DMS 273 (cell line): ENCODE results near the gene ARHGAP9.
"Not testable (repeated sequence)": the region's sequence is repeated elsewhere in the genome, so short reads cannot be mapped to it uniquely, and the experiment has no call there.

Experiments
- DNase-seq: peaks from one replicate; lab custom pipeline; 2025; ENCODE audit not compliant: unreplicated experiment; lab: John Stamatoyannopoulos, UW

The ARHGAP9 gene

GRCh38 chr12:57495051-57495701 is 15.5 kb upstream of the ARHGAP9 start:
- DNase-seq, result not testable (repeated sequence)

- DNase-seq, result peak; percentile 15
Observed at GRCh38 chr12:57491393-57492280, 12.0 kb upstream of the ARHGAP9 start.

- DNase-seq, result no peak
Observed at GRCh38 chr12:57490126-57490525, 10.5 kb upstream of the ARHGAP9 start.

GRCh38 chr12:57489157-57489641 is 9.5 kb upstream of the ARHGAP9 start:
- no peak for DNase-seq

GRCh38 chr12:57488402-57489156 is 8.9 kb upstream of the ARHGAP9 start:
- DNase-seq, result peak; percentile 83

GRCh38 chr12:57487597-57488401 is 8.1 kb upstream of the ARHGAP9 start, which contains the start of gene MARS1:
MARS1 (plus strand) TSS chr12:57488068; CDS start chr12:57488091, 23 bp downstream.
- DNase-seq, result peak; percentile 97

- DNase-seq, result no peak
Observed at GRCh38 chr12:57487055-57487596, 7.5 kb upstream of the ARHGAP9 start.

- DNase-seq, result no peak
Observed at GRCh38 chr12:57485695-57486094, 6.0 kb upstream of the ARHGAP9 start.

- no peak for DNase-seq
Observed at GRCh38 chr12:57483466-57483865, 3.8 kb upstream of the ARHGAP9 start.

GRCh38 chr12:57481671-57482070 is 2.0 kb upstream of the ARHGAP9 start:
- no peak for DNase-seq

GRCh38 chr12:57479043-57479375 is 657 bp downstream of the ARHGAP9 start:
- DNase-seq, result peak; percentile 22

- no peak for DNase-seq
Observed at GRCh38 chr12:57477710-57478681, 1.7 kb downstream of the ARHGAP9 start.

- no peak for DNase-seq
Observed at GRCh38 chr12:57476993-57477709, 2.5 kb downstream of the ARHGAP9 start.

- DNase-seq, result peak; percentile 32
Observed at GRCh38 chr12:57476162-57476992, 3.3 kb downstream of the ARHGAP9 start.

GRCh38 chr12:57475271-57476161 is 4.2 kb downstream of the ARHGAP9 start:
- DNase-seq, result peak; percentile 32

GRCh38 chr12:57474862-57475261 is 4.8 kb downstream of the ARHGAP9 start:
- DNase-seq, result no peak

GRCh38 chr12:57474430-57474829 is 5.2 kb downstream of the ARHGAP9 start:
- DNase-seq, result no peak
